Parathyroid adenoma (tissue), 2 donors: ENCODE data around the gene KDM7A.

ENCODE experiments used
- H2AFZ ChIP-seq: fragments of 300-600 bp; sonication (generic); one replicate; pipeline ENCODE4 v1.7.0; 2017; ENCODE audit warnings: antibody characterized with exemption, mild to moderate bottlenecking
- H3K27ac ChIP-seq: fragments of 300-600 bp; sonication (generic); one replicate; pipeline ENCODE4 v1.7.0; 2017
- H3K27me3 ChIP-seq: fragments of 300-600 bp; sonication (generic); one replicate; pipeline ENCODE4 v1.7.0; 2017; ENCODE audit warnings: low read length; ENCODE audit not compliant: control insufficient read depth, insufficient read depth
- H3K36me3 ChIP-seq: fragments of 300-600 bp; sonication (generic); one replicate; pipeline ENCODE4 v1.7.0; 2017; ENCODE audit warnings: low read length; ENCODE audit not compliant: control insufficient read depth, insufficient read depth
- H3K4me1 ChIP-seq: fragments of 300-600 bp; sonication (generic); one replicate; pipeline ENCODE4 v1.7.0; 2017; ENCODE audit warnings: control low read depth
- H3K4me2 ChIP-seq: fragments of 300-600 bp; sonication (generic); one replicate; pipeline ENCODE4 v1.7.0; 2017; ENCODE audit warnings: low read length
- H3K4me3 ChIP-seq: fragments of 300-600 bp; sonication (generic); one replicate; pipeline ENCODE4 v1.7.0; 2017; ENCODE audit warnings: low read depth, low read length
- H3K79me2 ChIP-seq: fragments of 300-600 bp; sonication (generic); one replicate; pipeline ENCODE4 v1.7.0; 2017; ENCODE audit warnings: control low read depth
- H3K9ac ChIP-seq: fragments of 300-600 bp; sonication (generic); one replicate; pipeline ENCODE4 v1.7.0; 2017; ENCODE audit warnings: mild to moderate bottlenecking
- H3K9me3 ChIP-seq: fragments of 300-600 bp; sonication (generic); one replicate; pipeline ENCODE4 v1.7.0; 2017; ENCODE audit warnings: low read length; ENCODE audit not compliant: control insufficient read depth
- TF ChIP-seq, protein P1 (sequence below): fragments of 300-600 bp; sonication (generic); IDR thresholded peaks from one replicate; pipeline ENCODE4 v1.7.0; 2017; ENCODE audit warnings: antibody characterized with exemption, mild to moderate bottlenecking
- donor health status: primary hyperparathyroidism.

KDM7A gene

DNA sequence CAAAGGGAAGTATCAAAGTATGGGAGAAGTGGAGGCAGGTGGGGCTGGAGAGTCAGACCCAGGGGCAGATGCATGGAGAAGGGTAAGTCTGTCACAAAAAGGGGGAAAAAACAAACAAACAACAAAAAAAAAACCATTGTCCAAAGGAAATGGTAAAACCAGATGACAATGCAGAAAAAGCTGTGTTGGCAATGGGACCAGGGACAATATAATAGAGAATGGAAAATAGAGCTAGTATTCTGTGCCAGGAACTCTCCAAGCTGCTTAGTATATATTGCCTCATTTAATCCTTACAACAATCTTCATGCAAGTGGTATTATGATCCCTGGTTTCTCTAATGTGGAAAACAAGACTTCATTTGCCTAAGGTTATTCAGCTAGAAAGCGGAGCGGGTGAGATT lies 13.1 kb upstream of the KDM7A start:
- Histone ChIP-seq H3K9me3 (no peaks in the 10 kb centered on the region), H3K79me2 (no peaks in the 10 kb centered on the region), H2AFZ (no peak overlapping the region), H3K27ac (no peak overlapping the region), H3K27me3 (no peaks in the 10 kb centered on the region), H3K4me1 (no peaks in the 10 kb centered on the region), H3K36me3 (no peaks in the 10 kb centered on the region), H3K4me2 (no peak overlapping the region), H3K4me3 (no peak overlapping the region), H3K9ac (no peak overlapping the region)
- TF ChIP-seq, protein P1, sequence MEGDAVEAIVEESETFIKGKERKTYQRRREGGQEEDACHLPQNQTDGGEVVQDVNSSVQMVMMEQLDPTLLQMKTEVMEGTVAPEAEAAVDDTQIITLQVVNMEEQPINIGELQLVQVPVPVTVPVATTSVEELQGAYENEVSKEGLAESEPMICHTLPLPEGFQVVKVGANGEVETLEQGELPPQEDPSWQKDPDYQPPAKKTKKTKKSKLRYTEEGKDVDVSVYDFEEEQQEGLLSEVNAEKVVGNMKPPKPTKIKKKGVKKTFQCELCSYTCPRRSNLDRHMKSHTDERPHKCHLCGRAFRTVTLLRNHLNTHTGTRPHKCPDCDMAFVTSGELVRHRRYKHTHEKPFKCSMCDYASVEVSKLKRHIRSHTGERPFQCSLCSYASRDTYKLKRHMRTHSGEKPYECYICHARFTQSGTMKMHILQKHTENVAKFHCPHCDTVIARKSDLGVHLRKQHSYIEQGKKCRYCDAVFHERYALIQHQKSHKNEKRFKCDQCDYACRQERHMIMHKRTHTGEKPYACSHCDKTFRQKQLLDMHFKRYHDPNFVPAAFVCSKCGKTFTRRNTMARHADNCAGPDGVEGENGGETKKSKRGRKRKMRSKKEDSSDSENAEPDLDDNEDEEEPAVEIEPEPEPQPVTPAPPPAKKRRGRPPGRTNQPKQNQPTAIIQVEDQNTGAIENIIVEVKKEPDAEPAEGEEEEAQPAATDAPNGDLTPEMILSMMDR: no peak

DNA sequence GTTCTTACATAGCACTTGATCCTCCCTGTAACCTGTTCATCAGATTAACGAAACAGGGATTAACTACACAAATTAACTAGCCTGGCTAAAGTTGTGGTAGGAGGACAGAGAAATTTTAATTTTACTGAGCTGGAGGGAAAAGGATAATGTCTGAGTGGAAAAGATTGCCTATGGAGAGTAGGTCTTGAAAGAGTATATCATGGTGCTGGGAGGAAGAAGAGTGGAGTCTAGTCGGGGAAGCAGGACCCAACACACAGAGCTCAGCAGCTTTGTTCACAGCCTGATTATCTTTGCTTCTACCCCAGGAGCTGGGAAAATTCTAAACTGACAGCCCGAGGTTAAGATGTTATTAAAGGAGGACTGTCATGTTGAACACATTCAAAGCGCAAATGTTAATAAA lies 6.1 kb upstream of the KDM7A start:
- Histone ChIP-seq H3K27ac (no peak overlapping the region), H3K27me3 (no peaks in the 10 kb centered on the region), H3K4me3 (no peak overlapping the region), H3K36me3 (no peaks in the 10 kb centered on the region), H3K9me3 (no peaks in the 10 kb centered on the region), H3K9ac (no peak overlapping the region), H2AFZ (no peak overlapping the region), H3K4me1 (no peaks in the 10 kb centered on the region), H3K4me2 (no peak overlapping the region), H3K79me2 (no peaks in the 10 kb centered on the region)
- TF ChIP-seq, protein P1: no peak

DNA sequence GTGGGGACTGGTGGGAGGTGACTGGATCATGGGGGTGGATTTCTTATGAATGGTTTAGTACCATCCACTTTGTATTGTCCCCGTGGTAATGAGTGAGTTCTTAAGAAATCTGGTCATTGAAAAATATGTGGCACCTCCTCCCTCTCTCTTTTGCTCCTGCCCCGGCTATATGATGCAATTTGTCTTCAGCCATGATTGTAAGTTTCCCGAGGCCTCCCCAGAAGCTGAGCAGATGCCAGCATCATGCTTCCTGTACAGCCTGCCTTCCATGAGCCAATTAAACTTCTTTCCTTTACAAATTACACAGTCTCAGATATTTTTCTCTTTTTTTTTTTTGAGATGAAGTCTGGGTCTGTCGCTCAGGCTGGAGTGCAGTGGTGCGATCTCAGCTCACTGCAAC lies 2.6 kb upstream of the KDM7A start:
- Histone ChIP-seq H3K4me1 (no peaks in the 10 kb centered on the region), H3K27ac (no peak overlapping the region)
- TF ChIP-seq, protein P1: no peak

DNA sequence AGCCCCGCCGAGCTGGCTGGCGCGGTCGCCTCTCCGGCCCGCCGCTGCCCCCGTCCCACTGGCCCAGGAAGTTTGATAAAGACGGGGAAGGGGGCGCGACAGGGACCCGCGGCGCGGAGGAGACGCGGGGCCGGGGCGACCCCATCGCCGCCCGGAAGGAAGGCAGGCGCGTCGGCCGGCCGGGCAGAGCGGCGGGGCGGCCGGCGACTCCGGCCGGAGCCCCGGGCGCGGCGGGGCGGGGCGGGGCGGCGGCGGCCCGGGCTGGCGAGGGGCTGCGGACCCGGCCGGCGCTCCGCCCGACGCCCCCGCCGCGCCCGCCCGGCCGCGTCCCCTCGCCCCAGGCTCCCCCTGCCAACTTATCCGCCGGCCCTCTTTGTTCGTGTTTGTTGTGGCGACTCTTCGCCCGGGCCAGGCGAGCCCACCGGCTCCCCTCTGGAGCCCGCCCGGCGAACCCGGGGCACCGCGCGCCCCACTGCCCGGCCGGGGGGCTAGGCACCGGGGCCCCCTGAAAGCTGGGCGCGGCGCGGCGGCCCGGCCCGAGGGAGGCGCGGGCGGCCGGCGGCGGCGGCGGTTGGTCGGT lies 571 bp downstream of the KDM7A start:
- no peaks in the 10 kb centered on the region for H3K27me3 ChIP-seq
- H3K36me3 ChIP-seq: no peaks in the 10 kb centered on the region
- TF ChIP-seq, protein P1: no peak
- no peaks in the 10 kb centered on the region for H3K79me2 ChIP-seq
- H3K9me3 ChIP-seq: no peaks in the 10 kb centered on the region
- H2AFZ ChIP-seq: peak overlapping the region; percentile 81
- peak overlapping the region; percentile 67 for H3K4me3 ChIP-seq
- H3K4me1 ChIP-seq: no peaks in the 10 kb centered on the region
- H3K4me2 ChIP-seq: peak overlapping the region; percentile 91
- H3K9ac ChIP-seq: peak overlapping the region; percentile 61
- H3K27ac ChIP-seq: peak overlapping the region; percentile 89

More for the DNA sequence above, 2.6 kb upstream of the KDM7A start:
- H3K9ac ChIP-seq: no peak overlapping the region
- H2AFZ ChIP-seq: no peak overlapping the region
- no peaks in the 10 kb centered on the region for H3K27me3 ChIP-seq
- H3K36me3 ChIP-seq: no peaks in the 10 kb centered on the region
- H3K9me3 ChIP-seq: no peaks in the 10 kb centered on the region
- H3K4me2 ChIP-seq: no peak overlapping the region
- H3K4me3 ChIP-seq: no peak overlapping the region
- no peaks in the 10 kb centered on the region for H3K79me2 ChIP-seq
